ENCODE measurements around the gene PLAGL1.

- TF ChIP-seq CTCF (IDR thresholded peaks at IDR 0.05) (no peak), POLR2A (IDR thresholded peaks at IDR 0.05) (no peak)
Observed at GRCh38 chr6:143936778-143937667, 71.0 kb downstream of the PLAGL1 start.
